Measurements from ENCODE around the gene ADGRD1.
"Not testable (repeated sequence)": the region's sequence is repeated elsewhere in the genome, so short reads cannot be mapped to it uniquely, and the experiment has no call there.

The ADGRD1 gene

DNA sequence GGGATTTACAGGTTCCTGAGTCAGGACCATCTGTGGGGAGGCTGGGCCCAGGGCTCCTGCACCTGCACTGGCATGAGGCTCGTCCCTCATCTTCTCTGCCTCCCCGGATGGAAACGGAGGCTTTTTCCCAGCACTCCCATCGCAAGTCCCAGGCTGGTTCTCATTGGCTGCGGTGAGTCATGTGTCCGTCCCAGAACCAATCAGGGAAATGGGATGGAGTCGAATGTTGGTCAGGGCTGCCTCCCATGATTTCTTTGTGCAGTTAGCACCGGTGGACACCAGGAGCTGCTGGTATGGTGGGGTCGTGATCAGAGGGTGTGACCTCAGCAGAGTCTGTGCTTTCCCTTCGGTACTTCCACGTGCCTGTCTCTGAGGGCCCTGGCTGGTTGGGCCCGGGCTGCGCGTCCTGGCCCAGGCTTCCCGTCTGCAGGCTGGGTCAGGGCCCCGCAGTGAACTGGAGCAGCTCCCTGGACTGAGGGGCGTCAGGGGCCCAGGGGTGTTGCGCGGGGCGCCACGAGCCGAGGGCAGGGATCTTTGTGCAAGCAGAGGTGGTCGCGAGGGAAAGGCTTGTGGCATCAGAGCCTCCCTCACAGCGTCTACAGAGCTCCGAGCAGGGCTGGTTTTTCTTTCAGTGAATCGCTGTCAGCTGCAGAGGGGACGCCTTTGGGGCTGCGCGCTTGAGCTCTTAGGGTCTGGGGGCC is 168.1 kb downstream of the ADGRD1 start:
- no peaks in the 10 kb centered on the region for H3K9me3 ChIP-seq (ENCODE audit: control insufficient read depth, low read length)
- no peak for DNase-seq (ENCODE audit: low read depth)
- no peak overlapping the region for H3K9ac ChIP-seq (ENCODE audit: low read length)
- H3K4me1 ChIP-seq (ENCODE audit: control insufficient read depth, insufficient read depth, low read length): peaks cover 6% of the 10 kb centered on the region
- H3K4me3 ChIP-seq (ENCODE audit: low read length): no peak overlapping the region
- peaks cover 11% of the 10 kb centered on the region for H3K27me3 ChIP-seq (replicated peaks; ENCODE audit: control insufficient read depth, insufficient read depth, low read length)
- no peaks in the 10 kb centered on the region for H3K36me3 ChIP-seq (ENCODE audit: control insufficient read depth, insufficient read depth, low read length, severe bottlenecking)

DNA sequence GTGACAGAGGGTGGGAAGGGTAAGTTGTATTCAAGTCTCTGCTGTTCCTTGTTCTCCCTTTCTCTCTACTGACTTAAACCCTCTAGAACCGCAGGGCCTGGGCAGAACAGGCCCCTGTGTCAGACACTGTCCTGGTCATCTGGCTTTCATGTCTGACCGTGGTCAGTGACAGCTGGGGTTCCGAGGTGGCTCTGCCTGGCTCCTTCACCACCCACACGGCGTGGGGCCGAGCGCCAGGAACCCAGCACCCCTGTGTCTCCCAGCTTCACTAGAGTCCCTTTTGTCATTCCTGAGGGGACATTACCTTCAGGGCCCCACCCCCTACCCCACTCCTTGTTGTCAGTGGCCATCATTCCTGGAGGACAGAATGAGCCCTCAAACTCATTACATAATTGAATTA is 168.9 kb downstream of the ADGRD1 start:
- H3K9me3 ChIP-seq (ENCODE audit: control insufficient read depth, low read length): no peaks in the 10 kb centered on the region
- no peak for DNase-seq (ENCODE audit: low read depth)
- no peaks in the 10 kb centered on the region for H3K36me3 ChIP-seq (ENCODE audit: control insufficient read depth, insufficient read depth, low read length, severe bottlenecking)
- H3K9ac ChIP-seq (ENCODE audit: low read length): no peak overlapping the region
- H3K4me1 ChIP-seq (ENCODE audit: control insufficient read depth, insufficient read depth, low read length): no peaks in the 10 kb centered on the region
- no peak overlapping the region for H3K4me3 ChIP-seq (ENCODE audit: low read length)
- peaks cover 11% of the 10 kb centered on the region for H3K27me3 ChIP-seq (replicated peaks; ENCODE audit: control insufficient read depth, insufficient read depth, low read length)

DNA sequence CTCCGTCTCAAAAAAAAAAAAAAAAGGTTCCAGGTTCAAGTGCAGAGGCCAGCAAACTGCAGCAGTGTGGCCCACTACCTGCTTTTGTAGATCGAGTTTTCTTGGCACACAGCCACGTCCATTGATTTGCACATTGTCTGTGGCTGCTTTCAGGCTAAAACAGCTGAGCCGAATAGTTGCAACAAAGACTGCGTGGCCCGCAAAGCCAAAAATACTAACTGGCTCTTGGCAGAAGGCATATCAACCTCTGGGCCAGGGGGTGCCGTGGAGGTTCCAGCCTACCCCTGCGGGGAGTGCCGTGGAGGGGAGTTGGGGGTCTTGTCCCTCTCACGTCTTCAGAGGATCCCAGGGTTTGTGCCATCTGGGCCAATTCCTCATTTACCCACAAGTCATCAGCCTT is 170.1 kb downstream of the ADGRD1 start:
- Histone ChIP-seq H3K4me3 (ENCODE audit: low read length) (no peak overlapping the region), H3K9me3 (ENCODE audit: control insufficient read depth, low read length) (no peaks in the 10 kb centered on the region), H3K36me3 (ENCODE audit: control insufficient read depth, insufficient read depth, low read length, severe bottlenecking) (no peaks in the 10 kb centered on the region), H3K4me1 (ENCODE audit: control insufficient read depth, insufficient read depth, low read length) (no peaks in the 10 kb centered on the region), H3K27me3 (replicated peaks; ENCODE audit: control insufficient read depth, insufficient read depth, low read length) (peaks cover 11% of the 10 kb centered on the region), H3K9ac (ENCODE audit: low read length) (no peak overlapping the region)
- no peak for DNase-seq (ENCODE audit: low read depth)

DNA sequence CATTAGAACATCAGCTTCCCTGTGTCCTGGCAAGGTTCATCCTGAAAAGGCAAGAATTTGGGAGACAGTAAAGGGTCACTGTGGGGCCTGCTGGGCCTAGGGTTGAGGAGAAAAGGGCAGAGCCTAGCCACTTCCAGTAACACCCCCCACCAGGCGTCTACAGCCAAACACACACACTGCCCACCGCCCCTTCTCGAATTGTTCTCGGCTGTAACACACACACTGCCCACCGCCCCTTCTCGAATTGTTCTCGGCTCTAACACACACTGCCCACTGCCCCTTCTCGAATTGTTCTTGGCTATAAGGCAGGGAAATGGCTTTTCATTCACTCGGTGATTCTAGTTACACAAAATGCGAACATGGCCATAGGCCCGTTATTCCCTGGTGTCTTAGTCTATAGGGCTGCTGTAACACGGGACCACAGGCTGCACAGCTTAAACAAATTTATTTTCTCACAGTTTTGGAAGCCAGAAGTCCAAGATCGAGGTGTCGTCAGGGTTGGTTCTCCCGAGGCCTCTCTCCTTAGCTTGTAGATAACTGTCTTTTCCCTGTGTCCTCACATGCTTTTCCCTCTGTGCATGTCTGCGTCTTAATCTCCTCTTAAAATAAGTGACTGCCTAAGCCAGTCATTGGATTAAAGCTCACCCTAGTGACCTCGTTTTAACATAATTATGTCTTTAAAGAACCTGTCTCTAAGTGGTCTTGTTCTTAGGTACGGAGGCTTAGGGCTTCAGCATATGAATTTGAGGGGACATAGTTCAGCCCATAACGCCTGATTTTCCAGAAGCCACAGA is 171.0 kb downstream of the ADGRD1 start:
- Histone ChIP-seq H3K9me3 (ENCODE audit: control insufficient read depth, low read length) (no peaks in the 10 kb centered on the region), H3K36me3 (ENCODE audit: control insufficient read depth, insufficient read depth, low read length, severe bottlenecking) (no peaks in the 10 kb centered on the region), H3K4me1 (ENCODE audit: control insufficient read depth, insufficient read depth, low read length) (no peaks in the 10 kb centered on the region), H3K9ac (ENCODE audit: low read length) (no peak overlapping the region), H3K27me3 (replicated peaks; ENCODE audit: control insufficient read depth, insufficient read depth, low read length) (peaks cover 11% of the 10 kb centered on the region), H3K4me3 (ENCODE audit: low read length) (no peak overlapping the region)
- DNase-seq (ENCODE audit: low read depth): no peak

DNA sequence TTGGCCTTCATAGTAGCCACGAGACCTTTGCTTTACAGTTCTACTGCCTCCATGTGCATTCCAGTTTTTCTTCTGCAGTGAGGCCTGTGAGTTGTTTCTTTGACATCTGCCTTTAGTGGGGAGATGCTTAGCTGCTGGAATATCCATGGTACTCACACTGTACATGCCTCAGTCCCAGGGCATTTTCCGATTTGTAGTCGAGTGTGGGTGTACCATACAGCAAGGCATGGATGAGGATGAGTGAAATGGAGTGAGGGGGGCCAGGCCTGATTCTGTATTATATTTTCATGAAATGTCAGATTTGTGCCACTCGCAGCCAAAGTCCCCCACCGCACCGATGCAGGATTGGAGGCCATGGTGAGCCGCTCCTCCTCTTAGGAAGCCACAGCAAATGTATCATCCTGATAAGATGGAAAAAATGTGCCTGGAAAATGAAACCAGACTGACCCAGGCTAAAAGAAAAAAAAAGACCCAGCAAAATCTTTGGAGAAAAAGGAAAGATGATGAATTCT is 173.0 kb downstream of the ADGRD1 start:
- H3K27me3 ChIP-seq (replicated peaks; ENCODE audit: control insufficient read depth, insufficient read depth, low read length): peaks cover 11% of the 10 kb centered on the region

DNA sequence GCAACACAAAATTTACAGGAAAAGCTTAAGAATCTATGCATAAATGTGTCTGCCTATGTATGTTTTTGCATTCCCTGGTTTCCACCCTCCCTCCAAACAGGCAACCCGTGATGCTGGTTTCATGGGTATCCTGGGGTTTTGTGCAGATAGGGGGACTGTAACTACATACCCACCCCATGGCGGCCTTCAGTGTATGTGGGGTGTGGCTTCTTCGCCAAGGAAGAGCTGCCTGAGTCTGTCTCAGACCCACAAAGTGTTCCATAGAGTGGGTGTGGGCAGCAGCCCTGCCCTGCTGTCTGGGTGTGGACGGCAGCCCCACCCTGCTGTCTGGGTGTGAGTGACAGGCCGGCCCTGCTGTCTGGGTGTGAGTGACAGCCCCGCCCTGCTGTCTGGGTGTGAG is 174.8 kb downstream of the ADGRD1 start:
- no peak for DNase-seq (ENCODE audit: low read depth)
- Histone ChIP-seq H3K9ac (ENCODE audit: low read length) (no peak overlapping the region), H3K9me3 (ENCODE audit: control insufficient read depth, low read length) (no peaks in the 10 kb centered on the region), H3K27me3 (replicated peaks; ENCODE audit: control insufficient read depth, insufficient read depth, low read length) (peaks cover 11% of the 10 kb centered on the region), H3K4me1 (ENCODE audit: control insufficient read depth, insufficient read depth, low read length) (peaks cover 6% of the 10 kb centered on the region), H3K4me3 (ENCODE audit: low read length) (no peak overlapping the region), H3K36me3 (ENCODE audit: control insufficient read depth, insufficient read depth, low read length, severe bottlenecking) (no peaks in the 10 kb centered on the region)

More for the DNA sequence above, 173.0 kb downstream of the ADGRD1 start:
- Histone ChIP-seq H3K4me1 (ENCODE audit: control insufficient read depth, insufficient read depth, low read length) (peaks cover under 1% of the 10 kb centered on the region), H3K36me3 (ENCODE audit: control insufficient read depth, insufficient read depth, low read length, severe bottlenecking) (no peaks in the 10 kb centered on the region), H3K9me3 (ENCODE audit: control insufficient read depth, low read length) (no peaks in the 10 kb centered on the region), H3K4me3 (ENCODE audit: low read length) (no peak overlapping the region), H3K9ac (ENCODE audit: low read length) (no peak overlapping the region)
- no peak for DNase-seq (ENCODE audit: low read depth)

DNA sequence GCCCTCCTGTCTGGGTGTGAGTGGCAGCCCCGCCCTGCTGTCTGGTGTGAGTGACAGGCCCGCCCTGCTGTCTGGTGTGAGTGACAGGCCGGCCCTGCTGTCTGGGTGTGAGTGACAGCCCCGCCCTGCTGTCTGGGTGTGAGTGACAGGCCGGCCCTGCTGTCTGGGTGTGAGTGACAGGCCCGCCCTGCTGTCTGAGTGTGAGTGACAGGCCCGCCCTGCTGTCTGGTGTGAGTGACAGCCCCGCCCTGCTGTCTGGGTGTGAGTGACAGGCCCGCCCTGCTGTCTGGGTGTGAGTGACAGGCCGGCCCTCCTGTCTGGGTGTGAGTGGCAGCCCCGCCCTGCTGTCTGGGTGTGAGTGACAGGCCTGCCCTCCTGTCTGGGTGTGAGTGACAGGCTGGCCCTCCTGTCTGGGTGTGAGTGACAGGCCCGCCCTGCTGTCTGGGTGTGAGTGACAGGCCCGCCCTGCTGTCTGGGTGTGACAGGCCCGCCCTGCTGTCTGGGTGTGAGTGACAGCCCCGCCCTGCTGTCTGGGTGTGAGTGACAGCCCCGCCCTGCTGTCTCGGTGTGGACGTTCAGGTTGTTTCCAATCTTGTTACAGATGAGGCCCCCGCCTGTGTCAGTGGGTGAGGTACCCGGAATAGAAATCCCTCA is 175.4 kb downstream of the ADGRD1 start:
- peaks cover 11% of the 10 kb centered on the region for H3K27me3 ChIP-seq (replicated peaks; ENCODE audit: control insufficient read depth, insufficient read depth, low read length)
- DNase-seq (ENCODE audit: low read depth): not testable (repeated sequence)

DNA sequence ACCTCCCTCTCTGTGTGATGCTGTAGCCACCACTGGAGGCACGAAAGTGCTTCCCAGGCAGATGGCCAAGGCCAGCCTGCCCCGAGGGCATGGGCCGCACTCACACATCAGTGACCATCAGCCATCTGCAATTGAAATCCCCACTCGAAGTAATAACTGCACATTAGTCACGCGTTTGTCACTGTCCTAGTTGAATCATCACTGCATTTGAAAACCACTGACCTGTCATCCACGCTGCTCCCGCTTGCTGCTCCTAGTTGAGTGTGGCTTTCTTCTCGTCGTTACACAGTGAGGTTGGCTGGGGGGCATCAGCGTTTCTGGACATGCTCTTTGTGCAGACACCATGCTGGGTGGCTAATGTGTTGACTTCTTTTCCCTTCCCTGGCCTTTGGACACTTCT is 176.1 kb downstream of the ADGRD1 start:
- no peak overlapping the region for H3K4me3 ChIP-seq (ENCODE audit: low read length)
- H3K36me3 ChIP-seq (ENCODE audit: control insufficient read depth, insufficient read depth, low read length, severe bottlenecking): no peaks in the 10 kb centered on the region
- H3K9me3 ChIP-seq (ENCODE audit: control insufficient read depth, low read length): no peaks in the 10 kb centered on the region
- no peak overlapping the region for H3K9ac ChIP-seq (ENCODE audit: low read length)
- peaks cover 9% of the 10 kb centered on the region for H3K27me3 ChIP-seq (replicated peaks; ENCODE audit: control insufficient read depth, insufficient read depth, low read length)
- H3K4me1 ChIP-seq (ENCODE audit: control insufficient read depth, insufficient read depth, low read length): peaks cover 6% of the 10 kb centered on the region
- DNase-seq (ENCODE audit: low read depth): no peak

More for the DNA sequence above, 175.4 kb downstream of the ADGRD1 start:
- not testable (repeated sequence) for H3K9me3 ChIP-seq (ENCODE audit: control insufficient read depth, low read length); H3K36me3 ChIP-seq (ENCODE audit: control insufficient read depth, insufficient read depth, low read length, severe bottlenecking); H3K4me3 ChIP-seq (ENCODE audit: low read length); H3K9ac ChIP-seq (ENCODE audit: low read length); H3K4me1 ChIP-seq (ENCODE audit: control insufficient read depth, insufficient read depth, low read length)

DNA sequence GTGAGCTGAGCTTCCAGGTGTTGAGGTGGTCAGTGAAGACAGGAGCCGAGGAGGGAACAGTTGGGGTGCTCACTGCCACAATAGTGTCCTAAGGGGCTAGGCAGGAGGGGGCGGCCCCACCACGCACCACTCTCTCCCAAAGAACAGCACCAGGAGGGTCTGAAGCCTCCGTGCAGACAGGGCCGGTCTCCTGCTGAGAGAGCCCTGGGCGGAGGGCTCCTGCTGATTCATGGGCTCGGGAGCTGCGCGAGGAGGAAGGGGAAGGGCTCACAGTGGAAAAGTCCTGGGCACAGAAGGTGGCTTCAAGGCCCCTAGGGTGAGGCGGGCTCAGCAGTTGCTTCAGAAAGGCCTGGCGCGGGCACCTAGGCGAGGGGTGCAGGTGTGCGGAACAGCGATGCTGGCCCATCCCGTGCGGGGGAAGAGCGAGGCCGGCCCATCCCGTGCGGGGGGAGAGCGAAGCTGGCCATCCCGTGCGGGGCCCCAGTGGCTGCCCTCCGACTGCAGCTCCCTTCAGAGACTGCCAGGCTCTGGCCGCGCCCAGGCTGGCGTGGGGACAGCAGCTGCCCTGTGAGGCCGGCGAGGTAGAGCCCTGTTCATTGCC is 176.7 kb downstream of the ADGRD1 start:
- DNase-seq (ENCODE audit: low read depth): no peak
- Histone ChIP-seq H3K9me3 (ENCODE audit: control insufficient read depth, low read length) (no peaks in the 10 kb centered on the region), H3K4me1 (ENCODE audit: control insufficient read depth, insufficient read depth, low read length) (peaks cover 6% of the 10 kb centered on the region), H3K27me3 (replicated peaks; ENCODE audit: control insufficient read depth, insufficient read depth, low read length) (peaks cover 8% of the 10 kb centered on the region), H3K9ac (ENCODE audit: low read length) (no peak overlapping the region), H3K4me3 (ENCODE audit: low read length) (no peak overlapping the region), H3K36me3 (ENCODE audit: control insufficient read depth, insufficient read depth, low read length, severe bottlenecking) (no peaks in the 10 kb centered on the region)

DNA sequence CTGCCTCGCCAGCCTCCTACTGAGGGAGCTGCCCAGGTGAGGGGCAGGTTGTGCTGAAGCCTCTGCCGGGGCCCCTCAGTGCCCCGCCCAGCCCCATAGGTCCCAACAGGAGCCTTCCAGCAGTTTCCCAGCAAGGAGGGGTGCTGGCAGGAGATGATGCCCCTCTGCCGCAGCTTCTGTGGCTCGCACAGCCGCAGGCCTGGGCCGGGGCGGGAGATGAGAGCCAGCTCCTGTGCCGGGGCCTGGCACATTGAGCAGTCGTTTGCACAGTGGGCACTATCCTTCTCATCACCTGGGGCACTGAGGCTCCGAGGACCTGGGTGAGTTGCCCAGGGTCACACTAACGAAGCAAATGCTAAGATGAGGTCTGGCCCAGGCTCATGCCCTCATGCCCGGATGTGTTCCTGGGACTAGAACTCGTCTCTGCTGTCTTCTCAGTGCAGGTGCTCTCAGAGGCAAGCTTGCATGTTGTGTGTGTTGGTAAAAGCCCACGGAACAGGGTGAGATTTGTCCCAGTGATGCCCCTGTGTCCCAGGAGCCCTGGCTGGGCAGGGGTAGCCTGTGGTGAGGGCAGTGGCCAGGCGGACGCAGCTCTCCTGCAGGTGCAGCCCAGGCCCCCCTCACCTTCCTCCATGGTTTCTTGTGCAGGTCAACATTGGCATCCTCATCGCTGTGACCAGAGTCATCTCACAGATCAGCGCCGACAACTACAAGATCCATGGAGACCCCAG is 177.5 kb downstream of the ADGRD1 start:
- Histone ChIP-seq H3K4me3 (ENCODE audit: low read length) (no peak overlapping the region), H3K27me3 (replicated peaks; ENCODE audit: control insufficient read depth, insufficient read depth, low read length) (peaks cover 7% of the 10 kb centered on the region), H3K9me3 (ENCODE audit: control insufficient read depth, low read length) (no peaks in the 10 kb centered on the region), H3K4me1 (ENCODE audit: control insufficient read depth, insufficient read depth, low read length) (peaks cover 6% of the 10 kb centered on the region), H3K9ac (ENCODE audit: low read length) (no peak overlapping the region), H3K36me3 (ENCODE audit: control insufficient read depth, insufficient read depth, low read length, severe bottlenecking) (no peaks in the 10 kb centered on the region)
- no peak for DNase-seq (ENCODE audit: low read depth)
